Measurements from ENCODE around the gene GON7.
"Not testable (repeated sequence)": the region's sequence is repeated elsewhere in the genome, so short reads cannot be mapped to it uniquely, and the experiment has no call there.

DNA sequence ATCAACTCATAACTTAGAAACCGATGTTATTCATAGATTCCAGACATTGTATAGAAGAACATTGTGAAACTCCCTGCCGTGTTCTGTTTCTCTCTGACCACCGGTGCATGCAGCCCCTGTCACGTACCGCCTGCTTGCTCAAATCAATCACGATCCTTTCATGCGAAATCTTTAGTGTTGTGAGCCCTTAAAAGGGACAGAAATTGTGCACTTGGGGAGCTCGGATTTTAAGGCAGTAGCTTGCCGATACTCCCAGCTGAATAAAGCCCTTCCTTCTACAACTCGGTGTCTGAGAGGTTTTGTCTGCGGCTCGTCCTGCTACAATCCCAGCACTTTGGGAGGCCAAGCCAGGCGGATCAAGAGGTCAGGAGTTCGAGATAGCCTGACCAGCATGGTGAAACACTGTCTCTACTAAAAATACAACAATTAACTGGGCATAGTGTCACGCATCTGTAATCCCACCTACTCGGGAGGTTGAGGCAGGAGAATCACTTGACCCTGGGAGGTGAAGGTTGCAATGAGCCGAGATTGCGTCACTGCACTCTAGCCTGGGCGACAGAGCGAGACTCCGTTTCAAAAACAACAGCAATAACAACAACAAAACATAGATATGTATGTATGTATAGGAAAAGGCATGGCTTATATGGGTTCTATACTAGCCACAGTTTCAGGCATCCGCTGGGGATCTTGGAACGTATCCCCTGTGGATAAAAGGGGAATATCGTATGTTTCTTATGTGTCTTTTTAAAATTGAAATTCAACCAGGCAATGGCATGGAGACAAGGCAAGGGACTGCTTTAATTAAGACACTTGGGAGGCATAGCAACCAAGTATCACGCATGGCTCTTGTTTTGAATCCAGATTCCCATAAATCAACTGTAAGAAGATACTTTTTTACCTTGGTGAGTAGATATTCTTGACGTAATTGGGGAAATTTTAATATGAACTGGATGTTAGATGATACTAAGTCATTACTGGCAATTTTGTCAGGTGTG lies 41.3 kb downstream of the GON7 start:
- TF ChIP-seq, protein P1, sequence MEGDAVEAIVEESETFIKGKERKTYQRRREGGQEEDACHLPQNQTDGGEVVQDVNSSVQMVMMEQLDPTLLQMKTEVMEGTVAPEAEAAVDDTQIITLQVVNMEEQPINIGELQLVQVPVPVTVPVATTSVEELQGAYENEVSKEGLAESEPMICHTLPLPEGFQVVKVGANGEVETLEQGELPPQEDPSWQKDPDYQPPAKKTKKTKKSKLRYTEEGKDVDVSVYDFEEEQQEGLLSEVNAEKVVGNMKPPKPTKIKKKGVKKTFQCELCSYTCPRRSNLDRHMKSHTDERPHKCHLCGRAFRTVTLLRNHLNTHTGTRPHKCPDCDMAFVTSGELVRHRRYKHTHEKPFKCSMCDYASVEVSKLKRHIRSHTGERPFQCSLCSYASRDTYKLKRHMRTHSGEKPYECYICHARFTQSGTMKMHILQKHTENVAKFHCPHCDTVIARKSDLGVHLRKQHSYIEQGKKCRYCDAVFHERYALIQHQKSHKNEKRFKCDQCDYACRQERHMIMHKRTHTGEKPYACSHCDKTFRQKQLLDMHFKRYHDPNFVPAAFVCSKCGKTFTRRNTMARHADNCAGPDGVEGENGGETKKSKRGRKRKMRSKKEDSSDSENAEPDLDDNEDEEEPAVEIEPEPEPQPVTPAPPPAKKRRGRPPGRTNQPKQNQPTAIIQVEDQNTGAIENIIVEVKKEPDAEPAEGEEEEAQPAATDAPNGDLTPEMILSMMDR (IDR thresholded peaks at IDR 0.05) = not testable (repeated sequence)
- TF ChIP-seq POLR2A (IDR thresholded peaks at IDR 0.05) = not testable (repeated sequence)

Data from testis (tissue), 2 donors.